Endodermal cell (in vitro differentiated cells): ENCODE data around the gene AP1S1. TPM values are rescaled to one million over a fixed set of nuclear protein-coding genes. Genes with fewer than 3 reads are reported as not detected.

Experiments
- DNase-seq: peaks from one replicate; pipeline ENCODE4 v3.0.0-alpha.2; 2017
- H3K27ac ChIP-seq: 2 replicates; pipeline ENCODE4 v1.5.1; 2013; ENCODE audit warnings: mild to moderate bottlenecking, low read depth, low read length, moderate library complexity
- H3K27me3 ChIP-seq: 2 replicates; pipeline ENCODE4 v1.6.1; 2013; ENCODE audit warnings: mild to moderate bottlenecking, low read length, moderate library complexity; ENCODE audit not compliant: insufficient read depth, control insufficient read depth, poor library complexity, severe bottlenecking
- H3K36me3 ChIP-seq: 2 replicates; pipeline ENCODE4 v1.7.0; 2013; ENCODE audit warnings: mild to moderate bottlenecking, low read length, moderate library complexity; ENCODE audit not compliant: control insufficient read depth, insufficient read depth
- H3K4me1 ChIP-seq: one replicate; pipeline ENCODE4 v1.7.0; 2013; ENCODE audit warnings: low read length; ENCODE audit not compliant: control insufficient read depth, insufficient read depth
- H3K4me3 ChIP-seq: 2 replicates; pipeline ENCODE4 v1.5.1; 2013; ENCODE audit warnings: mild to moderate bottlenecking, low read length, moderate library complexity
- H3K9ac ChIP-seq: 2 replicates; pipeline ENCODE4 v1.6.1; 2013; ENCODE audit warnings: mild to moderate bottlenecking, low read length, moderate library complexity; ENCODE audit not compliant: poor library complexity, severe bottlenecking; ENCODE audit errors: extremely low read depth
- H3K9me3 ChIP-seq: 2 replicates; pipeline ENCODE4 v1.6.1; 2013; ENCODE audit warnings: mild to moderate bottlenecking, low read length, moderate library complexity; ENCODE audit not compliant: control insufficient read depth
- H3K27ac Mint-ChIP-seq: 2 replicates; pipeline ENCODE4 v1.8.0; 2020; ENCODE audit warnings: mixed read lengths
- H3K27me3 Mint-ChIP-seq: 2 replicates; pipeline ENCODE4 v1.8.0; 2021; ENCODE audit warnings: mild to moderate bottlenecking, mixed read lengths; ENCODE audit not compliant: insufficient read depth
- H3K36me3 Mint-ChIP-seq: 2 replicates; pipeline ENCODE4 v1.8.0; 2020; ENCODE audit warnings: low read depth, mixed read lengths
- H3K4me1 Mint-ChIP-seq: 2 replicates; pipeline ENCODE4 v1.8.0; 2020; ENCODE audit warnings: mixed read lengths
- H3K4me3 Mint-ChIP-seq: 2 replicates; pipeline ENCODE4 v1.8.0; 2020; ENCODE audit warnings: mild to moderate bottlenecking, moderate library complexity, mixed read lengths
- H3K9me3 Mint-ChIP-seq: 2 replicates; pipeline ENCODE4 v1.8.0; 2020; ENCODE audit warnings: mild to moderate bottlenecking, mixed read lengths
- WGBS, 2 experiments: methylation state at CpG; one replicate each; pipeline versions ENCODE4 v1.1.5 to v1.1.7; 2013; ENCODE audit warnings: missing lambda C conversion rate in 2 of 2, mixed read lengths in 1 of 2; ENCODE audit not compliant: insufficient coverage in 1 of 2, insufficient read length in 1 of 2; 5-methylcytosine and 5-hydroxymethylcytosine counted together
- total RNA-seq, 2 donors: library from RNA; stranded (reverse); fragmentation: NEBNext Ultra II Directional in 1 of 2; extraction: Animal tissue kit (Norgen Biotek cat#: 25700) in 1 of 2; gene quantifications; 2 replicates in 1 of 2; 3 replicates in 1 of 2; pipeline ENCODE4 v1.2.1, GENCODE V29; 2021
- TF ChIP-seq, protein P1 (sequence below): fragments of 200-600 bp; sonication (generic); conservative IDR thresholded peaks from 2 replicates; pipeline ENCODE4 v1.5.0; 2021; ENCODE audit warnings: antibody characterized with exemption, mild to moderate bottlenecking

Gene AP1S1
- total RNA-seq, 2 donors from 2014 or later: 43.8 to 50.2 TPM

DNA sequence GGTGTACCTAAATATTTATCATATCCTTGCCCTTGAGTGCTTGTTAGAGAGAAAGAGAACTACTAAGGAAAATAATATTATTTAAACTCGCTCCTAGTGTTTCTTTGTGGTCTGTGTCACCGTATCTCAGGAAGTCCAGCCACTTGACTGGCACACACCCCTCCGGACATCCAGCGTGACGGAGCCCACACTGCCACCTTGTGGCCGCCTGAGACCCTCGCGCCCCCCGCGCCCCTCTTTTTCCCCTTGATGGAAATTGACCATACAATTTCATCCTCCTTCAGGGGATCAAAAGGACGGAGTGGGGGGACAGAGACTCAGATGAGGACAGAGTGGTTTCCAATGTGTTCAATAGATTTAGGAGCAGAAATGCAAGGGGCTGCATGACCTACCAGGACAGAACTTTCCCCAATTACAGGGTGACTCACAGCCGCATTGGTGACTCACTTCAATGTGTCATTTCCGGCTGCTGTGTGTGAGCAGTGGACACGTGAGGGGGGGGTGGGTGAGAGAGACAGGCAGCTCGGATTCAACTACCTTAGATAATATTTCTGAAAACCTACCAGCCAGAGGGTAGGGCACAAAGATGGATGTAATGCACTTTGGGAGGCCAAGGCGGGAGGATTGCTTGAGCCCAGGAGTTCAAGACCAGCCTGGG is 15.9 kb upstream of the AP1S1 start:
- Histone ChIP-seq H3K9ac (no peak overlapping the region), H3K36me3 (no peaks in the 10 kb centered on the region), H3K9me3 (no peaks in the 10 kb centered on the region), H3K4me1 (no peaks in the 10 kb centered on the region), H3K4me3 (no peak overlapping the region), H3K27ac (no peak overlapping the region), H3K27me3 (peaks cover 8% of the 10 kb centered on the region)
- TF ChIP-seq, protein P1, sequence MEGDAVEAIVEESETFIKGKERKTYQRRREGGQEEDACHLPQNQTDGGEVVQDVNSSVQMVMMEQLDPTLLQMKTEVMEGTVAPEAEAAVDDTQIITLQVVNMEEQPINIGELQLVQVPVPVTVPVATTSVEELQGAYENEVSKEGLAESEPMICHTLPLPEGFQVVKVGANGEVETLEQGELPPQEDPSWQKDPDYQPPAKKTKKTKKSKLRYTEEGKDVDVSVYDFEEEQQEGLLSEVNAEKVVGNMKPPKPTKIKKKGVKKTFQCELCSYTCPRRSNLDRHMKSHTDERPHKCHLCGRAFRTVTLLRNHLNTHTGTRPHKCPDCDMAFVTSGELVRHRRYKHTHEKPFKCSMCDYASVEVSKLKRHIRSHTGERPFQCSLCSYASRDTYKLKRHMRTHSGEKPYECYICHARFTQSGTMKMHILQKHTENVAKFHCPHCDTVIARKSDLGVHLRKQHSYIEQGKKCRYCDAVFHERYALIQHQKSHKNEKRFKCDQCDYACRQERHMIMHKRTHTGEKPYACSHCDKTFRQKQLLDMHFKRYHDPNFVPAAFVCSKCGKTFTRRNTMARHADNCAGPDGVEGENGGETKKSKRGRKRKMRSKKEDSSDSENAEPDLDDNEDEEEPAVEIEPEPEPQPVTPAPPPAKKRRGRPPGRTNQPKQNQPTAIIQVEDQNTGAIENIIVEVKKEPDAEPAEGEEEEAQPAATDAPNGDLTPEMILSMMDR: peak; percentile 95
- Mint-ChIP-seq H3K4me3 (peak overlapping the region; percentile 20), H3K4me1 (peaks cover 15% of the 10 kb centered on the region), H3K9me3 (no peaks in the 10 kb centered on the region), H3K36me3 (no peaks in the 10 kb centered on the region), H3K27ac (peak overlapping the region; percentile 93), H3K27me3 (peaks cover 12% of the 10 kb centered on the region)
- peak; percentile 93 for DNase-seq
- 10 to 22% methylated on average over 2 to 16 of the region's 16 CpGs for WGBS, 2 experiments

DNA sequence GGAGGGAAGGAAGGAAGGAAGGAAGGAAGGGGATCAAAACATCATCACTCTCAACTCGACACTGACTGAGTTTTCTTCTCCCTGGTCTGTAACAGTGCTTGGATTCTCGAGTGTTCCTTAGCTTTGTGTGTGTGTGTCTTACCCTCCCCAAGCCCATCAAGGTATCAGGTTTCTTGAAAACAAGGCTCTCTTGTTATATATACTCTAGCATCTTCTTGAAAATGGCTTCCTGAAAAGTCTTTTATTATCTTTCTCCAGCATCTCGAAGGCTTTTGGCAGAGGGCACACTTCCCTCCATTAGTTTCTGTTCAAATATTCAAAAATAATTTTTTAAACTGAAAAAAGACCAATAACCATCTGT is 14.0 kb upstream of the AP1S1 start:
- Mint-ChIP-seq H3K4me1 (peaks cover 6% of the 10 kb centered on the region), H3K9me3 (no peaks in the 10 kb centered on the region), H3K36me3 (no peaks in the 10 kb centered on the region), H3K4me3 (no peak overlapping the region), H3K27me3 (peaks cover 9% of the 10 kb centered on the region), H3K27ac (no peak overlapping the region)
- Histone ChIP-seq H3K9ac (no peak overlapping the region), H3K4me3 (no peak overlapping the region), H3K9me3 (no peaks in the 10 kb centered on the region), H3K27ac (no peak overlapping the region), H3K36me3 (no peaks in the 10 kb centered on the region), H3K4me1 (no peaks in the 10 kb centered on the region), H3K27me3 (peaks cover 8% of the 10 kb centered on the region)
- TF ChIP-seq, protein P1: no peak
- 80 to 86% methylated on average over 3 of the region's 3 CpGs for WGBS, 2 experiments
- DNase-seq: no peak

DNA sequence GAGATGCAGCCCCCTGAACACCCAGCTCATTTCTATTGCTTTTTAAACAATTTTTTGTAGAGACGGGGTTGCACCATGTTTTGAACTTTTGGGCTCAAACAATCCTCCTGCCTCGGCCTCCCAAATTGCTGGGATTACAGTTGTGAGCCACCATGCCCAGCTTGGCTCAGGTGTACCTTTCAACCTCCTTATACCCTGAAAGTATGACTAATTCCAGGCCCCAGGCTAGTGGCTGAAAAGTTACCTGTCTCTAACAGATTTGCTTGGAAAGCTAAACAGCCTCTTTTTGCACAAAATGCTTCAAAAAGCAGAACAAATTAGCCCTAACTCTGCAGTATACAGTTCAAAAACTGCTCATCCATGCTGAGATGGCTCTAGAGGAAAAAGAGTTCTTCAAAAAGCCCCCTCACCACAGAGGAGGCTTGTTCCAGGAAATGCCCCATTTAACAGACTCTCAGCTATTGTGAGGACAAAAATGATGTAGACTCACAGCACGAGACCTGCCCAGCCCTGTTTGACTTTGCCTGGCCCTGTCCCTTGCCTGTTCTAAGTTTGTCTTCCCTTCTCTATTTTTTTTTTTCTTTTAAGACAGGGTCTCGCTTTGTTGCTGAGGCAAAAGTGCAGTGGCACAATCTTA is 13.4 kb upstream of the AP1S1 start:
- TF ChIP-seq, protein P1: no peak
- no peaks in the 10 kb centered on the region for H3K9me3 Mint-ChIP-seq
- WGBS, 2 experiments: 88 to 93% methylated on average over 4 of the region's 4 CpGs

More for the DNA sequence above, 13.4 kb upstream of the AP1S1 start:
- H3K4me1 ChIP-seq: no peaks in the 10 kb centered on the region
- Mint-ChIP-seq H3K4me1 (peaks cover 6% of the 10 kb centered on the region), H3K36me3 (no peaks in the 10 kb centered on the region), H3K27ac (no peak overlapping the region), H3K27me3 (peaks cover 9% of the 10 kb centered on the region), H3K4me3 (no peak overlapping the region)
- H3K36me3 ChIP-seq: no peaks in the 10 kb centered on the region
- no peak overlapping the region for H3K4me3 ChIP-seq
- no peak for DNase-seq
- no peak overlapping the region for H3K27ac ChIP-seq
- no peak overlapping the region for H3K9ac ChIP-seq
- H3K27me3 ChIP-seq: peaks cover 8% of the 10 kb centered on the region
- H3K9me3 ChIP-seq: no peaks in the 10 kb centered on the region
